ENCODE results near the gene TSPAN10. TPM values are rescaled to one million over a fixed set of nuclear protein-coding genes. Genes with fewer than 3 reads are reported as not detected.

Gene TSPAN10
- total and polyA plus RNA-seq, 9 of the 15 experiments (the other 6 are each of a cell fraction or from before 2014, with no cell fraction given): 0.05 to 0.31 (median 0.13) TPM; not detected in 1

- DNase-seq (ENCODE audit: extremely low read depth in 1 of 4, low spot score in 3 of 4): no peak
- peak overlapping the region; percentile 78 for H3K27ac ChIP-seq (ENCODE audit: extremely low read depth, low read depth, low read length)
- H3K27me3 ChIP-seq (ENCODE audit: control insufficient read depth in 2 of 2, insufficient read depth in 2 of 2, low read length in 2 of 2): no peaks in the 10 kb centered on the region
- peak overlapping the region; percentile 96 for H3K4me3 ChIP-seq
- CTCF ChIA-PET (ENCODE audit: low intra/inter-chr PET ratio): interaction anchor here (0.6 kb wide), 2 partner anchors 32 to 114 kb away, joined by 3 read pairs; no protein-coding TSS in a partner anchor
- peak overlapping the region; percentile 90 for H3K4me2 ChIP-seq (ENCODE audit: insufficient read depth, low read length)
- no peak for FAIRE-seq
- in situ Hi-C loops (cut with MboI) (no loop called here), intact Hi-C loops (cut with micrococcal nuclease) (no loop called here)
- POLR2A ChIA-PET: interaction anchor here (0.6 to 3.5 kb wide), 23 partner anchors 8 to 243 kb away, joined by 3 to 39 read pairs (median 4); partner anchors contain the start of genes CCDC137, MRPL12 and OXLD1
- peak overlapping the region; percentile 78 for H2AFZ ChIP-seq (ENCODE audit: low read depth, low read length)
- peaks cover 6% of the 10 kb centered on the region for H3K9me1 ChIP-seq (ENCODE audit: control insufficient read depth, insufficient read depth, low read length)
- H3K9ac ChIP-seq (ENCODE audit: insufficient read depth in 1 of 2, low read depth in 2 of 2, low read length in 2 of 2): peak overlapping the region; percentile 96 to 99
- peaks cover 13 to 58% of the 10 kb centered on the region in 2 experiments for H3K4me1 ChIP-seq (replicated peaks in 1 of 2; ENCODE audit: control insufficient read depth in 2 of 2, insufficient read depth in 2 of 2, low read length in 2 of 2)
- no TSS peak for BruUV-seq (replicated peaks)
- ATAC-seq: peak; percentile 43
- under 1% methylated on average over 28 of the region's 37 CpGs for WGBS (ENCODE audit: insufficient coverage, low coverage, missing lambda C conversion rate)
- peaks cover 46% of the 10 kb centered on the region; the same call in 2 of the 3 replicates for H3K36me3 ChIP-seq (ENCODE audit: control insufficient read depth, insufficient read depth, low read length)
- H3K79me2 ChIP-seq (ENCODE audit: control insufficient read depth, insufficient read depth, low read length): peaks cover 55% of the 10 kb centered on the region
- no peaks in the 10 kb centered on the region for H3K9me3 ChIP-seq (replicated peaks; ENCODE audit: control insufficient read depth, insufficient read depth, low read depth, low read length)
- H4K20me1 ChIP-seq (replicated peaks; ENCODE audit: control insufficient read depth, insufficient read depth, low read length): peaks cover 12% of the 10 kb centered on the region; the same call in 1 of the 2 replicates
- no peak for TF ChIP-seq ELK1 (CRISPR knock-in tag; IDR thresholded peaks at IDR 0.05)
- TF ChIP-seq HLTF (IDR thresholded peaks at IDR 0.05): 0 out of 2 replicates have a peak, but pooled peaks have one; percentile 39
- TF ChIP-seq NCOA4 (IDR thresholded peaks at IDR 0.05; ENCODE audit: partially characterized antibody): no peak
- no peak for TF ChIP-seq TEAD2 (tag; IDR thresholded peaks at IDR 0.05)
- TF ChIP-seq ZEB2 (IDR thresholded peaks at IDR 0.05): peak; percentile 60; the same call in 1 of the 2 replicates
- 0 out of 2 replicates have a peak, but pooled peaks have one; percentile 6 for TF ChIP-seq ZBTB33 (CRISPR knock-in tag; IDR thresholded peaks at IDR 0.05)
- no peak for TF ChIP-seq GTF2A2 (tag; IDR thresholded peaks at IDR 0.05)
- 0 out of 2 replicates have a peak, but pooled peaks have one; percentile 22 for TF ChIP-seq NCOA1 (IDR thresholded peaks at IDR 0.05; ENCODE audit: low read depth)
- 0 out of 2 replicates have a peak, but pooled peaks have one; percentile 24 for TF ChIP-seq AFF4 (CRISPR knock-in tag; IDR thresholded peaks at IDR 0.05)
- peak; percentile 33 for TF ChIP-seq CHD1 (IDR thresholded peaks at IDR 0.05; ENCODE audit: low read length)
- 0 out of 2 replicates have a peak, but pooled peaks have one; percentile 12 for TF ChIP-seq PML (IDR thresholded peaks at IDR 0.05; ENCODE audit: low read length)
- TF ChIP-seq FOXK1 (CRISPR knock-in tag; IDR thresholded peaks at IDR 0.05; ENCODE audit: borderline replicate concordance): peak; percentile 87; the same call in 1 of the 2 replicates
- TF ChIP-seq RBBP5 (IDR thresholded peaks at IDR 0.05; ENCODE audit: borderline replicate concordance, insufficient read depth, low read length, poor library complexity, severe bottlenecking): peak; percentile 43
- TF ChIP-seq NR2C1 (IDR thresholded peaks at IDR 0.05): no peak
- TF ChIP-seq NR2C1 (tag; IDR thresholded peaks at IDR 0.05): no peak
Observed at GRCh38 chr17:81683208-81683583, 46.2 kb downstream of the TSPAN10 start.
